Cortex of kidney (tissue), 1 donor: ENCODE data around the gene GOLGA2.

Experiments
- DNase-seq: peaks from one replicate; lab custom pipeline; 2025; lab: John Stamatoyannopoulos, UW

The GOLGA2 gene

DNA sequence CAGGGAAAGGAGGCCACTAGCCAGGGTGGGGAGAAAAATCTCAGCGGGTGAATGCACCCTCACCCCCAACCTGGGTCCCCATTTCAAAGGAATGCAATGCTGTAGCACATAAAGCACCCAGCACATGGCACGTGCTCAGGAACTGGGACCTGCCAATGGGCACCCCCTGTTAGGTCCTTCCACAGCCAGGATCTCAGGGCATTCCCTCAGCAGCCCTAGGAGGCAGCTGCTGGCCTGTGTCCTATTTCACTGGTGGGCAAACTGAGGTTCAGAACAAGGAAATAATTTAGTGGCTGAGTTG, 63.9 kb downstream of the GOLGA2 start:
- DNase-seq, result no peak

DNA sequence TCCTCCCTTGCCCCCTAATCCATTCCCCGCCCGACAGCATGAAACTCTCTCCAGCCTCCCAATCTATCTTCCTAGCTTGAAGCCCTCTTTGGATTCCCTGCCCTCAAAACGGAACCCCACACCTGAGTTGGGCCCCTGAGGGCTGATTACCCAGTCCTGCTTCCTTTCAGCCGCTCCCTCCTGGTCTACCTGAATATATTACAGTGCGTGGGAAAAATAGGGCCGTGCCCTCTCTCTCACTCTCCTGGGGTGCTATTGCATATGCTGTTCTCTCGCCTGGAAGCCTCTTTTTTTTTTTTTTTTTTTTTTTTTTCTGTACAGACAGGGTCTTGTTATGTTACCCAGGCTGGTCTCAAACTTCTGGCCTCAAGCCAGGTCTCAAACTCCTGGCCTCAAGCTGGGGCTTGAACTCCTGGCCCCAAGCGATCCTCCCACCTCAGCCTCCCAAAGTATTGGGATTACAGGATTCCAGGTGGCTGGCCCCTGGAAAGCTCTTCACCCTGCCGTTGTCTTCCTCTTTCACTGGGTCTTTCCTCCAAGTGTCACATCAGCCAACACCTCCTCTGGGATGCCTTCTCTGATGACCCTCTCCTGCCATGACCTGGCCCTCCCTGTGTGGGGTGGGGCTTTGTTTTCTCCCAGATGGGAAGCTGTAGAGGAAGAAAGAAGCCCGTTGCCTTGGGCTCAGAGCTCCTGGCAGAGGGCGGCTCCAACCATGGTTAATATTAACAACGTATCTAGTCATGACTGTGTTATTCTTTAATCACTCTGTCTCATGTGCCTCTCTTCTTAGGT, 64.4 kb downstream of the GOLGA2 start:
- no peak for DNase-seq

DNA sequence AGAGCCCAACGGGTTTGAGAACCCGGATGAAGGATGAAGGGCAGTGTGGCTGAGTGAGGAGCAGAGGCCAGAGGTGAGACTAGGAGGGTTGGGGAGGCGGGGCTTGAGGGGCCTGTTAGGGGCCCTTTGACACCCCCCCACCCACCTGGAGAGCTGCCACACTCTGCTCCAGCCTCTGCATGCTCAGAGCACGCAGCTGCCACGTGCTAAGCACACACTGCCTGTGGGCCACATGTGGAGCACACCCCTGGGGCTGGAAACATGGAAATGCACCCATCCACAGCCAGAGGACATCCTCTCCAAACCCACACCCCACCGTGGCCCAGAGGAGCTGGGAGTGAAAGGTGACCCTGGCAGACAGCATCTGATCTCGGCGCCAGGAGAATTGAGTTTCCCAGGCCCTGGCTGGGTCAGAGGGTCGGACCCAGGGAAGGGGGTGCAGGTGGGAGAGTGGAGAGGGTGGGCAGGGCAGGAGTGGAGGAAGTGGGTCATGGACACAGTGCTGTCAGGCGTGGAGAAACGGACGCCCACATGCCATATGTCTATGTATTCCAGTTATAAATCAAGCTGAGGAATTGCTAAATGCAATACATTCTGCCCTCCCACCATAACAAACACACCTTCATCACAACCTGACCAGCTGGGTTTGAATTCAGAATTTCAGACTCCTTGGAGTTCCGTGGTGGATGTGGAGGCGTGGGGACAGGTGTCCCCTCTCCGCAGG, 66.7 kb downstream of the GOLGA2 start:
- DNase-seq, result no peak

DNA sequence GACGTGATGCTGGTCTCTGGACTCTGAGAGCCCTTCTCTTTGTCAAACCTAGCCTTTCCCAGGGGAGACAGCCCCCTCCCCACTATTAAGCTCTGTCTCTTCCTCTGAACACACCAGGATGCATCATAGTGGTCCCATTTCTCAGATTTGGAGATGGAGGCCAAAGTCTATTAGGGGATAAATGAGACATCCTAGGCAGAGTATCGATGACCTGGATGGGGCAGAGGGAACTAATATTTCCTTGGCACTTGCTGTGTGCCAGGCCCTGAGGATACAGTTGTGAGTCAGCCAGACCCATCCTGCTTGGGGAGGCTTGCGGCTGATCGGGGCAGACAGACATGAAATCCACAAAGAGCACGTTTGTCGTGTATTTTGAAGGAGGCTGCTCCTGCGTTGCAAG, 67.4 kb downstream of the GOLGA2 start:
- DNase-seq, result no peak

DNA sequence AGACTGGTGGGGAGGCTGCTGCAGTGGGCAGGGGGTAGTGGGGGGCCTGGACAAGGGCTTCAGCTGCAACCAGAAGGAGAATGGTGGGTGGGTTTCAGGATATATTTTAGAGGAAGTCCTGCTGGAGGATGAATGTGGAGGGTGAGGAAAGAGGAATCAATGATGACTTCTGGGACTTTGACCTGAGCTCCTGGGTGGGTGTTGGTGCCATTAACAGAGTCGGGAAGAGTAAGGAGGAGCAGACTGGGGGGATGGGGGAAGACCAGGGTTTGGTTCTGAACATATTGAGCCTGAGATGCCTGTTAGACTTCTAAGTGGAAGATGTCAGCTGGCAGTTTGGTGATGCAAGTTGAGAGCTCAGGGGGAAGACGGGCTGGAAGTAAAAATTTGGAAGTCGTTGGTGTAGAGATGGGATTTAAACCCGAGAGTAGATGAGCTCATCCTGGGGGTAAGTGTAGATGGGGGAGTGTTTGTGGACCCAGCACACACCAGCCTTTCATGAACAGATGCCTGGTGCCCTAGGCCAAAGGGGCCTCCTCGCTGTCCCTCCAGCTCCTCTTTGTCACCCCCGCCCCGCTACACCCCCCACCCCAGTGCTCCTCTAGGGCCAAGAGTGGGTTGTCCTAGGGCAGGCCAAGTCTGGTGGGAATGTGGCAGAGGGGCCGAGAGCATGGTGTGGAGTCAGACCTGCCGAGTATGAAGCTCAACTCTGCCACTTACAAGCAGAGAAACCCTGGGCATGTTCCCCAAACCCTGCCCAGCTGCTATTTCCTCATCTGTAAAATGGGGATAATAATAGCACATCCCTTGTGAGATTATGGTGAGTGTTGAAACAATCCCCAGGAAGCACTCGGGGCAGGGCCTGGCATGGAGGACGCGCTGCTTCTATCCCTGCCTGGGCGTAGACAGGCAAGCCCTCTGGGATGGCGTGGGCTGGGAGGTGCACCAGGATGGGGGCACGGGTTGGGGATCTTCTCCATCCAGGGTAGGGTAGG, 68.6 kb downstream of the GOLGA2 start:
- DNase-seq, result no peak

DNA sequence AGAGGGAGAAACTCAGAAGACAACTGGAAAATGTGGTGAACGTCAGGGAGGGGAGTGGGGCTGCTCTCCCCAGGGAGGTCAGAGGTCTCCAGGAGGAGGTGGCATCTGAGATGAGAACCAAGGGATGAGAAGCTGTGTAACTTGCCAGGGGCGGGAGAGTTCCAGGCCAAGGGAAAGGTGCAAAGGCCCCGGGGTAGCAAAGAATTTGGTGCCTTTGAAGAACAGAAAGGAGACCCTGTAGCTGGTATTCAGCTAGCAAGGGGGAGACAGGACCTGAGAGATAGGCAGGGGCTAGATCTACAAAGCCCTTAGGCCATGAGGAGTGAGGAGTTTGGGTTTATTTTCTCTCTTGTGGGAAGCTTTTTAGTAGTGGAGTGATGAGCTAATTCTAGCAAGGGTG, 69.3 kb downstream of the GOLGA2 start:
- no peak for DNase-seq
